HepG2 (cell line): ENCODE measurements around the gene TMEM222. TPM values are rescaled to one million over a fixed set of nuclear protein-coding genes. Genes with fewer than 3 reads are reported as not detected.

Experiments
- ATAC-seq: fragments of 200-7000 bp; cut with Tn5 transposase; 3 replicates; pipeline ENCODE4 v1.9.1; 2020; ENCODE audit warnings: mild to moderate bottlenecking, moderate library complexity
- BruUV-seq: library from RNA; stranded (reverse); fragments of 400-500 nt; replicated peaks from 2 replicates; lab custom pipeline; 2021; lab: Mats Ljungman, UMichigan
- CTCF ChIA-PET: fragments of 300-600 bp; formaldehyde crosslinking; extraction: SDS; loops from one replicate; lab custom pipeline; 2021; ENCODE audit warnings: low total read pairs, inconsistent platforms, low intra/inter-chr PET ratio; lab: Yijun Ruan, JAX
- POLR2A ChIA-PET: fragments of 350-600 bp; sonication (Branson Sonifier 250); formaldehyde crosslinking; loops from one replicate; lab custom pipeline; 2020; ENCODE audit warnings: antibody characterized with exemption, inconsistent platforms; lab: Yijun Ruan, JAX
- DNase-seq: peaks from one replicate; pipeline ENCODE4 v3.0.0-alpha.2; 2015; ENCODE audit warnings: low spot score
- FAIRE-seq: peaks from 3 replicates; lab custom pipeline; 2011; peaks lifted over from hg19 to GRCh38; lab: Jason Lieb, UNC
- H2AFZ ChIP-seq: one replicate; pipeline ENCODE4 v1.6.1; 2011; ENCODE audit warnings: low read length, inconsistent platforms
- H3K27ac ChIP-seq: fragments of 300-600 bp; 3 replicates; pipeline ENCODE4 v1.8.0; 2011; ENCODE audit warnings: mixed run types, mild to moderate bottlenecking, mixed read lengths, low read length, inconsistent platforms; ENCODE audit not compliant: insufficient read depth; ENCODE audit errors: extremely low read length
- H3K27me3 ChIP-seq, 2 experiments: fragments of 200-600 bp in 1 of 2; 2 replicates in 1 of 2; 3 replicates in 1 of 2; pipeline versions ENCODE4 v1.6.0 to v1.8.0; 2011; ENCODE audit warnings: low read length in 2 of 2, mild to moderate bottlenecking in 2 of 2, moderate library complexity in 2 of 2, inconsistent platforms in 1 of 2; ENCODE audit not compliant: insufficient read depth in 2 of 2, control insufficient read depth in 1 of 2
- H3K36me3 ChIP-seq, 2 experiments: fragments of 200-600 bp in 1 of 2; replicated peaks in 1 of 2; 2 replicates in 1 of 2; 3 replicates in 1 of 2; pipeline versions ENCODE4 v1.5.1 to v1.8.0; 2011; ENCODE audit warnings: low read length in 2 of 2, inconsistent platforms in 1 of 2; ENCODE audit not compliant: insufficient read depth in 2 of 2, control insufficient read depth in 1 of 2
- H3K4me1 ChIP-seq: 2 replicates; pipeline ENCODE4 v1.5.1; 2012; ENCODE audit warnings: low read length, inconsistent platforms; ENCODE audit not compliant: insufficient read depth
- H3K4me2 ChIP-seq: 2 replicates; pipeline ENCODE4 v1.6.0; 2011; ENCODE audit warnings: low read depth, low read length, inconsistent platforms
- H3K4me3 ChIP-seq, 3 experiments: fragments of 200-600 bp in 1 of 3; sonication (generic), shearing (Covaris generic) in 1 of 3; replicated peaks in 1 of 3; 2 replicates each; pipeline ENCODE4 v1.5.1; 2011 to 2016; ENCODE audit warnings: low read length in 3 of 3, inconsistent platforms in 2 of 3, low read depth in 2 of 3, mild to moderate bottlenecking in 2 of 3, control low read depth in 1 of 3, mixed read lengths in 1 of 3; ENCODE audit not compliant: insufficient read depth in 1 of 3
- H3K79me2 ChIP-seq: one replicate; pipeline ENCODE4 v1.6.1; 2011; ENCODE audit warnings: low read length, inconsistent platforms; ENCODE audit not compliant: insufficient read depth
- H3K9ac ChIP-seq: 2 replicates; pipeline ENCODE4 v1.6.0; 2011; ENCODE audit warnings: mild to moderate bottlenecking, low read depth, low read length, inconsistent platforms; ENCODE audit not compliant: insufficient read depth
- H3K9me3 ChIP-seq: 2 replicates; pipeline ENCODE4 v1.5.1; 2012; ENCODE audit warnings: mild to moderate bottlenecking, low read length
- H4K20me1 ChIP-seq: 2 replicates; pipeline ENCODE4 v1.6.0; 2011; ENCODE audit warnings: inconsistent platforms, mild to moderate bottlenecking, low read length, moderate library complexity; ENCODE audit not compliant: insufficient read depth
- HNF4G ChIP-seq, 2 experiments: sonication (generic) in 1 of 2; formaldehyde crosslinking in 1 of 2; IDR thresholded peaks; 2 replicates each; pipeline versions ENCODE4 v1.4.0 to v1.6.1; 2011 to 2020; ENCODE audit warnings: borderline replicate concordance in 2 of 2, low read depth in 2 of 2, mild to moderate bottlenecking in 2 of 2, low read length in 1 of 2, missing genetic modification reagents in 1 of 2, moderate library complexity in 1 of 2
- NR2C2 ChIP-seq: sonication (generic); formaldehyde crosslinking; IDR thresholded peaks from 2 replicates; pipeline ENCODE4 v1.4.0; 2020; ENCODE audit warnings: missing genetic modification reagents, mild to moderate bottlenecking, moderate library complexity, borderline replicate concordance
- NR2F2 ChIP-seq: IDR thresholded peaks from 2 replicates; pipeline ENCODE4 v1.6.1; 2012; ENCODE audit warnings: low read depth, inconsistent platforms, borderline replicate concordance
- NR2F6 ChIP-seq, 2 experiments: IDR thresholded peaks; 2 replicates each; pipeline ENCODE4 v1.6.1; 2016; ENCODE audit warnings: antibody characterized with exemption in 1 of 2, mild to moderate bottlenecking in 1 of 2
- PITX1 ChIP-seq: sonication (generic); formaldehyde crosslinking; IDR thresholded peaks from 2 replicates; pipeline ENCODE4 v1.5.1; 2020; ENCODE audit warnings: mild to moderate bottlenecking, missing genetic modification reagents
- SCMH1 ChIP-seq: sonication (generic); formaldehyde crosslinking; IDR thresholded peaks from 2 replicates; pipeline ENCODE4 v1.9.0; 2021; ENCODE audit warnings: missing genetic modification reagents, mild to moderate bottlenecking, borderline replicate concordance
- TRIM24 ChIP-seq: sonication (generic); formaldehyde crosslinking; IDR thresholded peaks from 2 replicates; pipeline ENCODE4 v1.8.0; 2022; ENCODE audit warnings: mild to moderate bottlenecking, missing genetic modification reagents
- ZNF431 ChIP-seq: sonication (generic); formaldehyde crosslinking; IDR thresholded peaks from 2 replicates; pipeline ENCODE4 v1.9.0; 2022; ENCODE audit warnings: missing genetic modification reagents, low read depth, mild to moderate bottlenecking, borderline replicate concordance
- WGBS: methylation state at CpG from one replicate; pipeline ENCODE4 v1.1.6; 2017; ENCODE audit warnings: low lambda C conversion rate; 5-methylcytosine and 5-hydroxymethylcytosine counted together
- in situ Hi-C: cut with HindIII; loops from 2 replicates; pipeline ENCODE4 v1.10.0; 2017; ENCODE audit warnings: low pct_unique_long_range_greater_than_20kb; ENCODE audit not compliant: extremely low pct_ligation_motif_present
- intact Hi-C: fragments of 100-400 bp; cut with micrococcal nuclease; formaldehyde crosslinking; loops from one replicate; pipeline ENCODE4 v1.10.0; 2022; ENCODE audit not compliant: unreplicated experiment
- polyA plus RNA-seq, 8 experiments: library from polyadenylated mRNA; depleted of rRNA in 3 of 8; stranded (reverse) in 7 of 8; unstranded in 1 of 8; fragments of >200 nt; fragmentation: Illumina TruSeq in 4 of 8; extraction: Trizol in 4 of 8; gene quantifications; 2 replicates each; pipeline versions ENCODE4 v1.2.1 to v1.2.3, GENCODE V29; 2011 to 2016; ENCODE audit warnings: low read depth in 4 of 8, missing spikeins in 1 of 8, mixed read lengths in 1 of 8; ENCODE audit not compliant: insufficient read depth in 1 of 8
- total RNA-seq, 5 experiments: library from RNA; depleted of rRNA; stranded (reverse); fragments of >200 nt; fragmentation: Illumina TruSeq; extraction: Trizol; gene quantifications; 2 replicates each; pipeline ENCODE4 v1.2.3, GENCODE V29; 2016; ENCODE audit warnings: low read depth in 1 of 5
- TF ChIP-seq, protein P1 (sequence below): sonication (generic); formaldehyde crosslinking; IDR thresholded peaks from 2 replicates; pipeline ENCODE4 v1.5.1; 2020; ENCODE audit warnings: mild to moderate bottlenecking, missing genetic modification reagents, moderate library complexity
- TF ChIP-seq, protein P2 (sequence below): sonication (generic); formaldehyde crosslinking; IDR thresholded peaks from 2 replicates; pipeline ENCODE4; 2020; ENCODE audit warnings: missing genetic modification reagents, mild to moderate bottlenecking, borderline replicate concordance

The TMEM222 gene
- total and polyA plus RNA-seq, 2 of the 13 experiments (the other 11 are each of a cell fraction or from before 2014, with no cell fraction given): 22.7 to 29.6 TPM

DNA sequence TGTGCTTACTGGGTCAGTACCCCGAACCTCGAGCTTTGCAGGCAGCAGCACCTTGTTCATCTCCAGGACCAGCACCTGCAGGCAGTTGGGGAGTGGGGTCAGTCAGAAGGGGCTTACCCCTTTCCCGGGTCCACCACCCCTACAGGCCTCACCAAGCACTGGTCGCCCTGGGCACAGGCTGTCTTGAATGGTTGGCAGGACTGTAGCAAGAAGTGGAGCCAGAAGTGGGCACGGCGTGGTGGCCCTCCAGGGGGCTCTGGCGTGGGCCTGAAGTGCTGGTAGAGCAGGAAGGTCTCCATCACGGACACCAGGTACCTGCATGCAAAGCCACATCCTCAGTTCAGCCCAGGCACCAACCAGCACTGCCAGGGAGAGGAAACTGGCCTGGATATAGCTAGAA is 39.6 kb downstream of the TMEM222 start (continued):
- no peak for TF ChIP-seq TRIM24 (CRISPR knock-in tag)

DNA sequence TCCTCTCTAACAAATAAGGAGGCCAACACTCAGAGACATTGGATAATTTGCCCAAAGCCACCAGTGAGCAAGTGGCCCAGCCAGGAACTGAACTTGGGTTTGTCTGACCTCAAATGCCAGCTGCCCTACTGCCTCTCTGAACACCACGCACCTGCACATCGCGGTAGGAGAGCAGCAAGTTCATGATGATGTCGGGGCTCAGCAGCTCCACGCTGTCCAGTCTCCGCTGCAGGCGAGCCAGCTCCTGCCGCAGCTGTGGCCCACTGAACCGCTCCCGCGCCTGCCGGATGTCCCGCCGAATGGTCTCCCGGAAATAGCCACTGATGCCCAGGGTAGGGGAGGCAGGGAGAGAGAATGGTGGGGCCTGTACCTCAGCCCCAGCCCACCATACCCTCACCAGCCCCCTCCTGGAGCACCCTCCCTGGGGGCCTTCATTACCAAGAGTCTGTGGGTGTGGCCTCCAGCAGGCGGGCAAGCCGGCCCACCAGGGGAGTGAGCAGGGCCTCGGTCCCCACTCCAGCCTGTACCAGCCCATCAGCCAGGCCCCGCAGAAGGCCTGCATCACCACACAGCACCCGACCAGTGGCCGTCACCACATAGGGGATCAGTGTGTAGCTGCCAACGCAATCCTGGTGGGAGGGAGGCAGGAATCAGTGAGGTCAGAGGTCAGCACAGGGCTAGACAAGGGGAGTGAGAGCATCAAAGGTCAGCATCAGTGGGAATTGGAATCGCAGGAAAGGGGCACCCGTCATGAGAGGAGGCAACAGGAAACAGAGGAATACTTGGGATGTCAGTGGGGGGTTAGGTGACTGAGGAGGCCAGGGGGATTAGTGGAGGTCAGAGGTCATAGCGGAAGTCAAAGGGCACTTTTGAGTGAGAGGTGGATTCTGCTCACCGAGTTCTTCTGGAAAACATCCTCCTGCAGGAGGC is 42.1 kb downstream of the TMEM222 start:
- in situ Hi-C loops: no loop called here
- H2AFZ ChIP-seq: no peak overlapping the region
- no peaks in the 10 kb centered on the region for H4K20me1 ChIP-seq
- H3K9me3 ChIP-seq: no peaks in the 10 kb centered on the region
- ChIA-PET CTCF (no interaction called here), POLR2A (interaction anchor here (2.3 to 3.2 kb wide), 2 partner anchors 13 to 22 kb away, joined by 7 to 20 read pairs; partner anchors contain the start of gene SYTL1)
- peaks cover 27% of the 10 kb centered on the region for H3K4me1 ChIP-seq
- H3K79me2 ChIP-seq: no peaks in the 10 kb centered on the region
- H3K4me3 ChIP-seq: no peak overlapping the region
- intact Hi-C loops: no loop called here
- BruUV-seq: no TSS peak
- ATAC-seq: no peak
- 62% methylated on average over 10 of the region's 26 CpGs for WGBS
- DNase-seq: no peak
- H3K27ac ChIP-seq: no peak overlapping the region
- H3K27me3 ChIP-seq: 0 out of 5 replicates have a peak, but pooled peaks cover 0 to under 1% of the 10 kb centered on the region in 2 experiments
- H3K9ac ChIP-seq: no peak overlapping the region
- FAIRE-seq: no peak
- TF ChIP-seq NR2C2 (CRISPR knock-in tag) (peak; percentile 81), ZNF431 (CRISPR knock-in tag) (no peak), PITX1 (CRISPR knock-in tag) (peak; percentile 84), SCMH1 (CRISPR knock-in tag) (no peak), HNF4G (IDR thresholded peaks at IDR 0.05; ENCODE audit: borderline replicate concordance, low read depth, low read length) (0 out of 2 replicates have a peak, but pooled peaks have one; percentile 30), HNF4G (CRISPR knock-in tag; IDR thresholded peaks at IDR 0.05; ENCODE audit: borderline replicate concordance, low read depth) (no peak), NR2F2 (peak; percentile 69), NR2F6 (IDR thresholded peaks at IDR 0.05) (peak; percentile 89), NR2F6 (CRISPR knock-in tag; IDR thresholded peaks at IDR 0.05) (no peak)
- TF ChIP-seq, protein P1, sequence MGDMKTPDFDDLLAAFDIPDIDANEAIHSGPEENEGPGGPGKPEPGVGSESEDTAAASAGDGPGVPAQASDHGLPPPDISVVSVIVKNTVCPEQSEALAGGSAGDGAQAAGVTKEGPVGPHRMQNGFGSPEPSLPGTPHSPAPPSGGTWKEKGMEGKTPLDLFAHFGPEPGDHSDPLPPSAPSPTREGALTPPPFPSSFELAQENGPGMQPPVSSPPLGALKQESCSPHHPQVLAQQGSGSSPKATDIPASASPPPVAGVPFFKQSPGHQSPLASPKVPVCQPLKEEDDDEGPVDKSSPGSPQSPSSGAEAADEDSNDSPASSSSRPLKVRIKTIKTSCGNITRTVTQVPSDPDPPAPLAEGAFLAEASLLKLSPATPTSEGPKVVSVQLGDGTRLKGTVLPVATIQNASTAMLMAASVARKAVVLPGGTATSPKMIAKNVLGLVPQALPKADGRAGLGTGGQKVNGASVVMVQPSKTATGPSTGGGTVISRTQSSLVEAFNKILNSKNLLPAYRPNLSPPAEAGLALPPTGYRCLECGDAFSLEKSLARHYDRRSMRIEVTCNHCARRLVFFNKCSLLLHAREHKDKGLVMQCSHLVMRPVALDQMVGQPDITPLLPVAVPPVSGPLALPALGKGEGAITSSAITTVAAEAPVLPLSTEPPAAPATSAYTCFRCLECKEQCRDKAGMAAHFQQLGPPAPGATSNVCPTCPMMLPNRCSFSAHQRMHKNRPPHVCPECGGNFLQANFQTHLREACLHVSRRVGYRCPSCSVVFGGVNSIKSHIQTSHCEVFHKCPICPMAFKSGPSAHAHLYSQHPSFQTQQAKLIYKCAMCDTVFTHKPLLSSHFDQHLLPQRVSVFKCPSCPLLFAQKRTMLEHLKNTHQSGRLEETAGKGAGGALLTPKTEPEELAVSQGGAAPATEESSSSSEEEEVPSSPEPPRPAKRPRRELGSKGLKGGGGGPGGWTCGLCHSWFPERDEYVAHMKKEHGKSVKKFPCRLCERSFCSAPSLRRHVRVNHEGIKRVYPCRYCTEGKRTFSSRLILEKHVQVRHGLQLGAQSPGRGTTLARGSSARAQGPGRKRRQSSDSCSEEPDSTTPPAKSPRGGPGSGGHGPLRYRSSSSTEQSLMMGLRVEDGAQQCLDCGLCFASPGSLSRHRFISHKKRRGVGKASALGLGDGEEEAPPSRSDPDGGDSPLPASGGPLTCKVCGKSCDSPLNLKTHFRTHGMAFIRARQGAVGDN (CRISPR knock-in tag): peak; percentile 6; the same call in 1 of the 2 replicates
- TF ChIP-seq, protein P2, sequence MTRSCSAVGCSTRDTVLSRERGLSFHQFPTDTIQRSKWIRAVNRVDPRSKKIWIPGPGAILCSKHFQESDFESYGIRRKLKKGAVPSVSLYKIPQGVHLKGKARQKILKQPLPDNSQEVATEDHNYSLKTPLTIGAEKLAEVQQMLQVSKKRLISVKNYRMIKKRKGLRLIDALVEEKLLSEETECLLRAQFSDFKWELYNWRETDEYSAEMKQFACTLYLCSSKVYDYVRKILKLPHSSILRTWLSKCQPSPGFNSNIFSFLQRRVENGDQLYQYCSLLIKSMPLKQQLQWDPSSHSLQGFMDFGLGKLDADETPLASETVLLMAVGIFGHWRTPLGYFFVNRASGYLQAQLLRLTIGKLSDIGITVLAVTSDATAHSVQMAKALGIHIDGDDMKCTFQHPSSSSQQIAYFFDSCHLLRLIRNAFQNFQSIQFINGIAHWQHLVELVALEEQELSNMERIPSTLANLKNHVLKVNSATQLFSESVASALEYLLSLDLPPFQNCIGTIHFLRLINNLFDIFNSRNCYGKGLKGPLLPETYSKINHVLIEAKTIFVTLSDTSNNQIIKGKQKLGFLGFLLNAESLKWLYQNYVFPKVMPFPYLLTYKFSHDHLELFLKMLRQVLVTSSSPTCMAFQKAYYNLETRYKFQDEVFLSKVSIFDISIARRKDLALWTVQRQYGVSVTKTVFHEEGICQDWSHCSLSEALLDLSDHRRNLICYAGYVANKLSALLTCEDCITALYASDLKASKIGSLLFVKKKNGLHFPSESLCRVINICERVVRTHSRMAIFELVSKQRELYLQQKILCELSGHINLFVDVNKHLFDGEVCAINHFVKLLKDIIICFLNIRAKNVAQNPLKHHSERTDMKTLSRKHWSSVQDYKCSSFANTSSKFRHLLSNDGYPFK (CRISPR knock-in tag): no peak
- H3K36me3 ChIP-seq: no peaks in the 10 kb centered on the region
- H3K4me2 ChIP-seq: 0 out of 2 replicates have a peak overlapping the region, but pooled peaks have one; percentile 84
